HEK293 (cell line): Measurements from ENCODE around the gene KCNK3.

ENCODE experiments used
- CTCF ChIA-PET: fragments of 350-600 bp; formaldehyde crosslinking; extraction: SDS; loops from one replicate; lab custom pipeline; 2021; ENCODE audit warnings: antibody characterized with exemption; lab: Yijun Ruan, JAX
- POLR2A ChIA-PET: fragments of 300-600 bp; formaldehyde crosslinking; extraction: SDS; loops from one replicate; lab custom pipeline; 2020; ENCODE audit warnings: antibody characterized with exemption, inconsistent platforms; lab: Yijun Ruan, JAX
- H3K27ac ChIP-seq: fragments of 200-500 bp; sonication (Bioruptor generic); 2 replicates; pipeline ENCODE4 v1.5.1; 2014; ENCODE audit warnings: low read depth, low read length, control low read depth, inconsistent platforms; ENCODE audit errors: extremely low read depth
- H3K36me3 ChIP-seq, 2 experiments: fragments of 200-500 bp in 1 of 2; sonication (Bioruptor generic) in 1 of 2; 1 replicate in 1 of 2; 2 replicates in 1 of 2; pipeline ENCODE4 v1.5.1; 2014 to 2017; ENCODE audit warnings: inconsistent platforms in 2 of 2, low read length in 2 of 2; ENCODE audit not compliant: control insufficient read depth in 2 of 2, insufficient read depth in 1 of 2
- H3K4me1 ChIP-seq: fragments of 200-500 bp; sonication (Bioruptor generic); 2 replicates; pipeline ENCODE4 v1.5.1; 2014; ENCODE audit warnings: mild to moderate bottlenecking, low read length, inconsistent platforms; ENCODE audit not compliant: control insufficient read depth, insufficient read depth
- H3K4me3 ChIP-seq: 2 replicates; pipeline ENCODE4 v1.5.1; 2011; ENCODE audit warnings: low read depth, mild to moderate bottlenecking, control low read depth, low read length, moderate library complexity
- H3K9me3 ChIP-seq: fragments of 200-500 bp; sonication (Bioruptor generic); 2 replicates; pipeline ENCODE4 v1.5.1; 2014; ENCODE audit warnings: low read depth, low read length, inconsistent platforms; ENCODE audit not compliant: control insufficient read depth, insufficient read depth
- FEZF1 ChIP-seq: fragments of 450-650 bp; formaldehyde crosslinking; IDR thresholded peaks from 2 replicates; pipeline ENCODE4 v1.5.1; 2016; ENCODE audit warnings: missing biosample characterization, missing genetic modification characterization
- KLF16 ChIP-seq: fragments of 450-650 bp; formaldehyde crosslinking; IDR thresholded peaks from 2 replicates; pipeline ENCODE4 v1.5.1; 2017; ENCODE audit warnings: missing biosample characterization, missing genetic modification characterization
- KLF9 ChIP-seq: fragments of 450-650 bp; formaldehyde crosslinking; IDR thresholded peaks from 2 replicates; pipeline ENCODE4 v1.5.1; 2016; ENCODE audit warnings: missing biosample characterization, missing genetic modification characterization, low read depth
- REPIN1 ChIP-seq: fragments of 450-650 bp; formaldehyde crosslinking; IDR thresholded peaks from 2 replicates; pipeline ENCODE4 v1.5.1; 2017; ENCODE audit warnings: missing biosample characterization, missing genetic modification characterization, low read depth
- SP2 ChIP-seq: fragments of 450-650 bp; formaldehyde crosslinking; IDR thresholded peaks from 2 replicates; pipeline ENCODE4 v1.5.1; 2016; ENCODE audit warnings: missing biosample characterization, missing genetic modification characterization
- TRIM28 ChIP-seq: IDR thresholded peaks from 2 replicates; pipeline ENCODE4 v1.6.1; 2011; ENCODE audit warnings: low read length, control low read depth, borderline replicate concordance
- YY2 ChIP-seq: fragments of 450-650 bp; formaldehyde crosslinking; IDR thresholded peaks from 2 replicates; pipeline ENCODE4 v1.5.1; 2016; ENCODE audit warnings: missing biosample characterization, missing genetic modification characterization
- ZFHX2 ChIP-seq: fragments of 450-650 bp; formaldehyde crosslinking; conservative IDR thresholded peaks from 2 replicates; pipeline ENCODE4 v1.5.1; 2016; ENCODE audit warnings: missing biosample characterization, missing genetic modification characterization
- ZNF184 ChIP-seq: fragments of 450-650 bp; IDR thresholded peaks from 2 replicates; pipeline ENCODE4 v1.5.1; 2018; ENCODE audit warnings: missing biosample characterization, mild to moderate bottlenecking, missing genetic modification characterization
- ZNF24 ChIP-seq: fragments of 450-650 bp; formaldehyde crosslinking; IDR thresholded peaks from 2 replicates; pipeline ENCODE4 v1.5.1; 2016; ENCODE audit warnings: missing biosample characterization, missing genetic modification characterization
- ZNF394 ChIP-seq: fragments of 450-650 bp; formaldehyde crosslinking; IDR thresholded peaks from 2 replicates; pipeline ENCODE4 v1.5.1; 2016; ENCODE audit warnings: missing biosample characterization, missing genetic modification characterization, mild to moderate bottlenecking, moderate library complexity, borderline replicate concordance
- ZNF48 ChIP-seq: fragments of 450-650 bp; formaldehyde crosslinking; IDR thresholded peaks from 2 replicates; pipeline ENCODE4 v1.5.1; 2016; ENCODE audit warnings: missing biosample characterization, missing genetic modification characterization
- ZNF600 ChIP-seq: fragments of 450-650 bp; formaldehyde crosslinking; IDR thresholded peaks from 2 replicates; pipeline ENCODE4 v1.5.1; 2016; ENCODE audit warnings: missing biosample characterization, missing genetic modification characterization
- ZNF768 ChIP-seq: fragments of 450-650 bp; formaldehyde crosslinking; IDR thresholded peaks from 2 replicates; pipeline ENCODE4 v1.5.1; 2018; ENCODE audit warnings: missing biosample characterization, mild to moderate bottlenecking, missing genetic modification characterization
- TF ChIP-seq, protein P1 (sequence below): fragments of 450-650 bp; formaldehyde crosslinking; conservative IDR thresholded peaks from 2 replicates; pipeline ENCODE4 v1.5.1; 2016; ENCODE audit warnings: low read depth, missing biosample characterization, missing genetic modification characterization
- TF ChIP-seq, protein P2 (sequence below): fragments of 450-650 bp; formaldehyde crosslinking; IDR thresholded peaks from 2 replicates; pipeline ENCODE4 v1.5.1; 2016; ENCODE audit warnings: missing biosample characterization, missing genetic modification characterization
- TF ChIP-seq, protein P3 (sequence below): fragments of 450-650 bp; formaldehyde crosslinking; IDR thresholded peaks from 2 replicates; pipeline ENCODE4 v1.5.1; 2016; ENCODE audit warnings: missing biosample characterization, missing genetic modification characterization, low read depth

KCNK3 gene

DNA sequence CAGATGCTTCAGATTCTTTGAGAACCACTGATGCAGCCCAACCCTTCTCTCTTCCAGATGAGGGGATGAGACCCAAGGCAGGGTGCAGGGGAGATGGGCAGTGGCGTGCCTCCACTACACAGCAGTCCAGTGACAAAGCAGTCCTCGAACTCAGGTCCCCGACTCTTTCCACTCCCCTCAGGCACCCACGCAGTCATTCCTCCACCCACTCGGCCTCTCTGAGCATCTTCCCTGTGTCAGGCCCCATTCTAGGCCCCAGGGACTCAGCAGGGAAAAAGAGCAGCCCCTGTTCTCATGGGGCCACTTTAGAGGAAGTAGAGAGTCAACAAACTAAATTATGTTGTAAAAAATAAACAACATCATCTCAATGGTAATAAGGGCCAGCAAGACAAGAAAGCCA lies 15.2 kb downstream of the KCNK3 start (continued):
- TF ChIP-seq, protein P1, sequence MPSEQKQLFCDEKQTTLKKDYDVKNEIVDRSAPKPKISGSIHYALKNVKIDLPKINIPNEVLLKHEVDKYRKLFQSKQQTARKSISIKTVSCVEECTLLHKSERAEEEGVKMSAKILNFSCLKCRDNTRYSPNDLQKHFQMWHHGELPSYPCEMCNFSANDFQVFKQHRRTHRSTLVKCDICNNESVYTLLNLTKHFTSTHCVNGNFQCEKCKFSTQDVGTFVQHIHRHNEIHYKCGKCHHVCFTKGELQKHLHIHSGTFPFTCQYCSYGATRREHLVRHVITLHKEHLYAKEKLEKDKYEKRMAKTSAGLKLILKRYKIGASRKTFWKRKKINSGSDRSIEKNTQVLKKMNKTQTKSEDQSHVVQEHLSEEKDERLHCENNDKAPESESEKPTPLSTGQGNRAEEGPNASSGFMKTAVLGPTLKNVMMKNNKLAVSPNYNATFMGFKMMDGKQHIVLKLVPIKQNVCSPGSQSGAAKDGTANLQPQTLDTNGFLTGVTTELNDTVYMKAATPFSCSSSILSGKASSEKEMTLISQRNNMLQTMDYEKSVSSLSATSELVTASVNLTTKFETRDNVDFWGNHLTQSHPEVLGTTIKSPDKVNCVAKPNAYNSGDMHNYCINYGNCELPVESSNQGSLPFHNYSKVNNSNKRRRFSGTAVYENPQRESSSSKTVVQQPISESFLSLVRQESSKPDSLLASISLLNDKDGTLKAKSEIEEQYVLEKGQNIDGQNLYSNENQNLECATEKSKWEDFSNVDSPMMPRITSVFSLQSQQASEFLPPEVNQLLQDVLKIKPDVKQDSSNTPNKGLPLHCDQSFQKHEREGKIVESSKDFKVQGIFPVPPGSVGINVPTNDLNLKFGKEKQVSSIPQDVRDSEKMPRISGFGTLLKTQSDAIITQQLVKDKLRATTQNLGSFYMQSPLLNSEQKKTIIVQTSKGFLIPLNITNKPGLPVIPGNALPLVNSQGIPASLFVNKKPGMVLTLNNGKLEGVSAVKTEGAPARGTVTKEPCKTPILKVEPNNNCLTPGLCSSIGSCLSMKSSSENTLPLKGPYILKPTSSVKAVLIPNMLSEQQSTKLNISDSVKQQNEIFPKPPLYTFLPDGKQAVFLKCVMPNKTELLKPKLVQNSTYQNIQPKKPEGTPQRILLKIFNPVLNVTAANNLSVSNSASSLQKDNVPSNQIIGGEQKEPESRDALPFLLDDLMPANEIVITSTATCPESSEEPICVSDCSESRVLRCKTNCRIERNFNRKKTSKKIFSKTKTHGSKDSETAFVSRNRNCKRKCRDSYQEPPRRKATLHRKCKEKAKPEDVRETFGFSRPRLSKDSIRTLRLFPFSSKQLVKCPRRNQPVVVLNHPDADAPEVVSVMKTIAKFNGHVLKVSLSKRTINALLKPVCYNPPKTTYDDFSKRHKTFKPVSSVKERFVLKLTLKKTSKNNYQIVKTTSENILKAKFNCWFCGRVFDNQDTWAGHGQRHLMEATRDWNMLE (tag by site-specific recombination): no peak
- TF ChIP-seq, protein P2, sequence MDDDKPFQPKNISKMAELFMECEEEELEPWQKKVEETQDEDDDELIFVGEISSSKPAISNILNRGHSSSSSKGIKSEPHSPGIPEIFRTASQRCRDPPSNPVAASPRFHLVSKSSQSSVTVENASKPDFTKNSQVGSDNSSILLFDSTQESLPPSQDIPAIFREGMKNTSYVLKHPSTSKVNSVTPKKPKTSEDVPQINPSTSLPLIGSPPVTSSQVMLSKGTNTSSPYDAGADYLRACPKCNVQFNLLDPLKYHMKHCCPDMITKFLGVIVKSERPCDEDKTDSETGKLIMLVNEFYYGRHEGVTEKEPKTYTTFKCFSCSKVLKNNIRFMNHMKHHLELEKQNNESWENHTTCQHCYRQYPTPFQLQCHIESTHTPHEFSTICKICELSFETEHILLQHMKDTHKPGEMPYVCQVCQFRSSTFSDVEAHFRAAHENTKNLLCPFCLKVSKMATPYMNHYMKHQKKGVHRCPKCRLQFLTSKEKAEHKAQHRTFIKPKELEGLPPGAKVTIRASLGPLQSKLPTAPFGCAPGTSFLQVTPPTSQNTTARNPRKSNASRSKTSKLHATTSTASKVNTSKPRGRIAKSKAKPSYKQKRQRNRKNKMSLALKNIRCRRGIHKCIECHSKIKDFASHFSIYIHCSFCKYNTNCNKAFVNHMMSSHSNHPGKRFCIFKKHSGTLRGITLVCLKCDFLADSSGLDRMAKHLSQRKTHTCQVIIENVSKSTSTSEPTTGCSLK (tag by site-specific recombination): no peak
- peak; percentile 64 for TF ChIP-seq ZFHX2
- no peak for TF ChIP-seq KLF16 (tag by site-specific recombination)
- TF ChIP-seq KLF9 (tag by site-specific recombination): no peak
- no peak for TF ChIP-seq ZNF48 (tag by site-specific recombination)
- TF ChIP-seq ZNF24 (tag by site-specific recombination): no peak
- no peak for TF ChIP-seq ZNF600 (tag by site-specific recombination)

- TF ChIP-seq ZNF394 (tag by site-specific recombination) (no peak), KLF16 (tag by site-specific recombination) (no peak), ZNF768 (tag by site-specific recombination) (no peak), YY2 (no peak), ZNF184 (tag by site-specific recombination) (no peak), SP2 (tag by site-specific recombination) (no peak), TRIM28 (no peak), FEZF1 (no peak), REPIN1 (no peak)
- TF ChIP-seq, protein P3, sequence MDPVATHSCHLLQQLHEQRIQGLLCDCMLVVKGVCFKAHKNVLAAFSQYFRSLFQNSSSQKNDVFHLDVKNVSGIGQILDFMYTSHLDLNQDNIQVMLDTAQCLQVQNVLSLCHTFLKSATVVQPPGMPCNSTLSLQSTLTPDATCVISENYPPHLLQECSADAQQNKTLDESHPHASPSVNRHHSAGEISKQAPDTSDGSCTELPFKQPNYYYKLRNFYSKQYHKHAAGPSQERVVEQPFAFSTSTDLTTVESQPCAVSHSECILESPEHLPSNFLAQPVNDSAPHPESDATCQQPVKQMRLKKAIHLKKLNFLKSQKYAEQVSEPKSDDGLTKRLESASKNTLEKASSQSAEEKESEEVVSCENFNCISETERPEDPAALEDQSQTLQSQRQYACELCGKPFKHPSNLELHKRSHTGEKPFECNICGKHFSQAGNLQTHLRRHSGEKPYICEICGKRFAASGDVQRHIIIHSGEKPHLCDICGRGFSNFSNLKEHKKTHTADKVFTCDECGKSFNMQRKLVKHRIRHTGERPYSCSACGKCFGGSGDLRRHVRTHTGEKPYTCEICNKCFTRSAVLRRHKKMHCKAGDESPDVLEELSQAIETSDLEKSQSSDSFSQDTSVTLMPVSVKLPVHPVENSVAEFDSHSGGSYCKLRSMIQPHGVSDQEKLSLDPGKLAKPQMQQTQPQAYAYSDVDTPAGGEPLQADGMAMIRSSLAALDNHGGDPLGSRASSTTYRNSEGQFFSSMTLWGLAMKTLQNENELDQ (tag by site-specific recombination): no peak
- TF ChIP-seq, all 188 proteins: peak for 0
- H3K9me3 ChIP-seq: no peaks in the 10 kb centered on the region
- H3K36me3 ChIP-seq: no peaks in the 10 kb centered on the region
- ChIA-PET POLR2A (no interaction called here), CTCF (interaction anchor here (0.6 to 1.6 kb wide), 2 partner anchors 102 to 453 kb away, joined by 3 to 5 read pairs; no protein-coding TSS in a partner anchor)
- H3K4me3 ChIP-seq: no peak overlapping the region
- H3K27ac ChIP-seq: no peak overlapping the region
- H3K4me1 ChIP-seq: no peaks in the 10 kb centered on the region
Observed at GRCh38 chr2:26708457-26708856, 15.9 kb downstream of the KCNK3 start.
